Activated CD4-positive, alpha-beta T cell treated with anti-CD3 and anti-CD28 coated beads for 4 hours (primary cell): ENCODE measurements around the gene SH2B3.
A peak's percentile ranks its signal among the peaks of the same experiment; 100 is the strongest.

Experiments
- DNase-seq, 2 donors: peaks; one replicate each; pipeline ENCODE4 v3.0.0-alpha.2; 2020

The SH2B3 gene

DNA sequence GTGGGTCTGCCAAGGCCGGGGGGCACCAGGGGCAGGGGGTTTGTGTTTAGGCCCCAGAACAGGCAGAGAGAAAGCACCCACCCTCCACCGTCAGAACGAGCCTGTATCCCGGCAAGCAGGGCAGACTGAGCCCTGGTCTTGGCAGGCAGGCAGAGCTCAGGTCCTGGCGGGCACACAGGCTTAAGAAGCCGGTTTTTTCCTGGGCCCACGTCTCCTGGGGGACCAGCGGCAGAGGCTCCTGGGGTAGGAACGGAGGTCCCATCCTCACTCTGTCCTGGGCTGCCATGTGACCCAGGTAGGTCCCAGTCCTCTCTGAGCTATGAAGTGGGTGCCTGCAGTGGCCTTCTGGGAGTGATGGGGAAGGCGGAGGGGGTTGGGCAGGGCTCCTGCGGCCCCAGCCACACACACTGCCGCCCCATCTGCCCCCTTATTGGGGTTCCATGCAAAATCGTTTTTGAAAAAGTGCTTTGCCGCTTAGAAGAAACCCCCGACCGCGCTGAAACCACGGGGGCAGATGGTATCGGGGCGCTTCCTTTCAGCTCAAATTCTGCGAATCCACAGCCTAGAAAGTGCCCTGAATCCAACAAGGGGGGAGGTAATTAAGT is 24.2 kb downstream of the SH2B3 start:
- DNase-seq: peak; percentile 63 to 64

DNA sequence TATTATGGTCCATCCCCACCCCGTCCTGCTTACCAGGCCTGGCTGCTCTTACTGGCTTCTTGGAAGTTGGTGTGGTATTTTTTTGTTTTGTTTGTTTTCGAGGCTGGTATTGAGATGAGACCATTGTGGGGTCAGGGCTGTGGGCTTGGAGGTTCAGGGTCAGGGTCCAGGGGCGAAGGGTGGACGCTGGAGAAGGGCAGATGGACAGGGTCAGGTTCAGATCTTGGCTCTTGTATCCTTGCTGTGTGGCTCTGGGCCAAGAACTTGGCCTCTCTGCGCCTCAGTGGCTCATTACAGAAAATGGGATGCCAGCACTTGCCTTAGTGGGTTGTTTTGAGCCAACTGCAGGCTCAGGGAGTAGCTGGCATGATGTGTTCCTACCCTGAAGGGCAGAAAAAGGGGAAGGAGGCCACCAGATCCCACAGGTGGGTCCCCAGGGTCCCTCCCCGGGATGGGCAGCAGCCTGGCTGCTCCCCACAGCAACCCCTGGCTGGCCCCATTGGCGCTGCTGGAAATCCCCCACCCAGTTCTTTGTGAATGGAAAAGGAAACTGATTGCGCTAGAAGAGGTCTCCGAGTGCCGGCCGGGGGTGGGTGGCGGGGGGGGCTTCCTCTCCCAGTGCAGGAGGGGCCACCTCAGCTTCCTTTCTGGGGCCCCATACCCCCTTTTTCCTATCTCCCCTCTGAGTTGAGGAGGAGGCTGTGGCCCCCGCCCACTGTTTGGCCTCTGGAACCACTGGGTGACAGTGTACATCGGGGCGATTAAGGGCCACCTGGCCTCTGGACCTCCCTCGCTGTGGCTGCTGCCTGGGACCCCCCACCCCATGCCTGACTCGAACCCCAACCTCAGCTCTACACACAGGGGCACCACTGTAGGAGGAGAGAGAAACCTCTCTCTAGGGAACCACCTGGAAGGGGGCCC is 25.0 kb downstream of the SH2B3 start:
- DNase-seq: peak; percentile 69 to 75

DNA sequence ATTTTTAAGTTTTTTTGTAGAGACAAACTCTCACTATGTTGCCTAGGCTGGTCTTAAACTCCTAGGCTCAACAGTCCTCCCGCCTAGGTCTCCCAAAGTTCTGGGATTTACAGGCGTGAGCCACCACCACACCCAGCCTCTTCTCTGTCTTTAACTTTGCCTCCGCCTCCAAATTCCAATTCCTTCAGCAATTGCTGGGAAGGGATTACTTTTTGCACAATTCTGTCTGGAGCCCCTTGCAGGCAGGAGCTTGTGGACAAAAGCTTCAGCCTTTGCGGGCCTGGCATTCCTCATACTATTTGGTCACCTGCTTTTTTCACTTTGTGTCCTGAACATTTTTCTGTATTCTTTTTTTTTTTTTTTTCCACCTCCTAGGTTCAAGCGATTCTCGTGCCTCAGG is 26.0 kb downstream of the SH2B3 start:
- DNase-seq: no peak

DNA sequence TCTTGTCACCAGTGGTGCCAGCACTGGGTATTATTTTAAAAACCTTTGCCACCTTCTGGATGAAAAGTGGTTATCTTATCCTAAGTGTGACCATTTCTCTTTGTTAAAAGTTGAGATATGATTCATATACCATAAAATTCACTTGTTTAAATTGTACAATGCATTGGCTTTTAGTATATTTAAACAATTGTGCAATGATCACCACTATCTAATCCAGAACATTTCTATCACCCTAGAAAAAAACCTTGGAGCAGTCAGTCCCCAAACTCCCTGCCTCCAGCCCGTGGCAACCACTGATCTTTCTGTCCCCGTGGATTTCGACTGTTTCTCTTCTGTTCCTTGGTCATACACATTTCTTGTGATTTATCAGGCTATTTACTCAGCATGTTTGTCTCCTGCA is 28.3 kb downstream of the SH2B3 start:
- DNase-seq: no peak

DNA sequence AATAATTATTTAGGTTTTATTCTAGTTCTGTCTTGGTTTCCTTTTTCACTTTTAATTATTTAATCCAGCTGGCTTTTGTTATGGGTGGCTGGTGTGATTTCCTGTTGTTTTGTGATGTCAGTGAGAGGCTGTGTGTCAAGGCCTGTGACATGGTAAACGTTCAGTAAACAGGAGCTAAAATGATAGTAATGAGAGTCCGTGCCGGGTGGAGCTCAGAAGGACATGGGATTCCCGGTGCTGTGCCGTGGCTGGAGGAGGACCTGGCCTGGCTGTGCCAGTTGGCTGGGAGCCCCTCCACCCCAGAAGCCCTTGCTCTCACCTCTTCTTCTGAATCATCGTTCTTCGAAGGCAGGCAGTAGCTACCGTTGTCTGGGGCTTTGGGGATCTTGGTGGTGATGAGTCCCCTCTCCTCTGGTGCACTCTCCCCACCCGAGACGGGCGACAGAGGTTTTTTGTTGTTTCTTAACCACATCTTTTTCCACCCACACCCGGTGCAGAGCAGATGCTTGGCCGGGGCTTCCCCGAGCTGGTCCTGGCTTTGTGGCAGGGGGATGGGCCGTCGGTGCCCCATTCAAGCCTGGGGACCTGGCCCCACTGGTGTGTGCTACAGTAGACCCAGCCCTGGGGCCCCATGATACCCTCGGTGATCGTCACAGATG is 29.1 kb downstream of the SH2B3 start:
- DNase-seq: peak; percentile 87 to 88

DNA sequence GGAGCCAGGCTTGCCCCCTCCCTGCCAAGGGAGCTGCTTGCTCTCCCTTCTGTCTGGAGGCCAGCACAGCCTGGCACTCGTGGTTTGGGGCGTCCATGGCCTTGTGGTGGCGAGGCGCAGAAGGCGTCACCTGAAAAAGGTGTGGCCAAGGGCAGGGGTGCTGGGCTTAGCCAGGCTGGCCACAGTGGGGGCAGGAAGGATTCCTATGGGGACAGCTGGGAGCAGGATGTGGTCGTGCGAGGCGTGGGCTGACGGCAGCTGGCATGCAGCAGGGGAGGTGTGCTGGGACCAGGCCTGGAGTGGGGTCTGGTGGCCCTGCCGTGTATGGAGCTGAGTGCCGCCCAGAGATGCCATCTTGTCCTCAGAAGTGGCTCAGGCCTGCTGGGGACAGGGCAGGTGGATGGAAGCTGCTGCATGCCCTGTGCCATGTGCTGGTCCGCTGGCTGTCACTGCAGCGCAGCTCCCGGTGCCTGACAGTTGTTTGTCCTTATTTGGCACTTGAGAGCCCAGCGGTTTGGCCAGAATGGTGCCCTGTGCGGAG is 30.0 kb downstream of the SH2B3 start:
- no peak for DNase-seq

DNA sequence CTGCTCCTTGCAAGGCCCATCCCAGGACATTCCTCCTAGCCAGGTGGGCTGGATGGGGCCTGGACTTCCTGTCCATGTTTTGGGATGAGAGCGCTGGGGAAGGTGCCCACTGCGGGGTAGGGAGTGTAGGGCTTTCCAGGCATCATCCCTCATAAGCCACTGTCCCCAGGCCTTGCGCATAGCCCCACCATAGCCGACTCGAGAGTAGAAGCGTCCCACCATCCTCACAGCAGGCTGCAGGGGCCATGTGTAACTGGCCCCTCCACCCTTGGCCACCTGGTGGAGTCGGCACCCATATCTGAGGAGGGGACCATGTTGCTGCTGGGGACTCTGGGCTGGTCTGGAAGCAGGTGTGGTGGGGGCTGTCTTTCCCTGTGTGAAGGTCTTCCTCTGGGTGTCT is 30.5 kb downstream of the SH2B3 start:
- no peak for DNase-seq

DNA sequence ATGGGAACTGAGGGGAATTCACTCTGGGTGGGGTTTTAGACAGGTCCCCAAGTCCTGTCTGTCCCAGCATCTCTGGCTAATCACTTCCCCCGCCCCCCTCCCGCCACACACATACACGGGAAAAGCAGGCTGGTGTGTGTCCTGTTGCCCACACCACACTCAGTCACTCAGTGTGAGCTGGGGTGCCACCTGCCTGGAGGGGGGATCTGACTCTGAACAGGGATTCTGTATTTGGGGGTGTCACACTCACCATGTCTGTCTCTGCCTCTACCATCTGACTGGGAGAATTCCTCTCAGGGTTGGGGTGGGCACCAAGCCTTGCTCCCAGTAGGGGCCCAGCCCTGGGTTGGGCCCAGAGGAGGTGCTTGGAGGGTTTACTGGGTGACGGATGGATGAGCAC is 31.1 kb downstream of the SH2B3 start:
- DNase-seq: no peak

DNA sequence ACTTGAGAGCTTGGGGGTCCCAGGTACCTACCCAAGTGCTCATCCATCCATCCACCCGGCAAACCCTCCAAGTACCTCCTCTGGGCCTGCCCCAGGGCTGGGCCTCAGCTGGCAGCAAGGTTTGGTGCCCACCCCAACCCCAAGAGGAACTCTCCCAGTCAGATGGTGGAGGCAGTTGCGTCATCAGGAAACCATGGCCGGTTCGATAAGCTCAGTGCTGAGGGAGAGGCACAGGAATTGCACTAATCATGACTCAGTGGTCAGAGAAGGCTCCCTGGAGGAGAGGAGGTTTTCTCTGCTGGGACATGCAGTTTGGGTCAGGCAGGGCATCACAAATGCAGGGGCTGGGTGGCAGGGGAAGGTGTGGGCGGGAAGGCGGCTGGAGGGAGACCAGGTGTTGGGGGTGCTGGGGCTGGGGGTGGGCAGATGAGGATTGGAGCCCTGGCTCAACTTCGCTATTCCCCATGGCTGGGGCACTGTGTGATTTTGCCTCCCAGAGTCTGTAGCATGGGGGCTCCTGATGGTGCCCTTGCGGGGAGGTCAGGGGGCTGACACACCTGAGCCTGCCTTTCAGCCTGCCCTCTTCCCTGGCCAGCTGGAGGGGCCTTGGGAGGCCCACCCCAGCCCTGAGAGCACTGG is 32.2 kb downstream of the SH2B3 start:
- DNase-seq: no peak

DNA sequence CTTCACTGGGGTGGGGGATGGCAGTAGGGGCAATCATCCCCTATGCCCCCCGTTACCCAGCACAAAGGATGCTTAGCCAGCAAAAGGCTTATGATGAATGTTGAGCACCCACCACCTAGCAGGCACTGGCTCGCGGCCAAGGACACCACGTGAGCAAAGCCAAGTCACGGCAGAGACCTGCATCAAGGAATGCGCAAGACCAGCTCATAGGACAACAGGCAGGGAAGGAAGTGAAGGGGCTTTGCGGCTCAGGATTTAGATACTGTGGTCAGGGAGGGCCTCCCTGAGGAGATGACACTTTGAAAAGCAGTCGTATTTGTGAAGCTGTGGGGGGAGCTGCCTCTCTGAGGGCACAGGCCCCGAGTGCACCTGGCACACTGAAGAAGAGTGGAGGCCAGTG is 32.8 kb downstream of the SH2B3 start:
- DNase-seq: peak; percentile 46 to 52

DNA sequence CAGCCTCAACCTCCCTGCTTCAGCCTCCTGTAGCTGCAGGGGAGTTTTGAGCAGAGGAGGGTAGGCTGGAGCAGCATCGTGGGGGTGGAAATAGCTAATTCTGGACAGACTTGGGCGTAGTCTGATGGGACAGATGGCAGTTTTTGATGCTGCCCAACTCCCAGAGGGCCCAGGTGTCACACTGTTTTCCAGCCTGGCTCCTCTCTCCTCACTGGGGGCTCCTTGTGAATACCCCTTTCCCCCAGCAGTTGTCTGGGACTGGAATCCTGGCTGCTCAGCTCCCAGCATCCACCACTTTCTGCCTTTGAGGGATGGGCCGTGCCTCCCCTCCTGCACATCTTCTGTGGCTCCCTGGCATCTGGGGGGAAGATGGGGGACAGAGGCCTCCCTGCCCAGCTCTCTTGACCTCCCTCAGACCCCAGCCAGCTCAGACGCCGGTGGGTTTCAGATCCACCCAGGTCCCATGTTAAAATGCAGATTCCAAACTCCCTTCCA is 34.0 kb downstream of the SH2B3 start:
- no peak for DNase-seq

DNA sequence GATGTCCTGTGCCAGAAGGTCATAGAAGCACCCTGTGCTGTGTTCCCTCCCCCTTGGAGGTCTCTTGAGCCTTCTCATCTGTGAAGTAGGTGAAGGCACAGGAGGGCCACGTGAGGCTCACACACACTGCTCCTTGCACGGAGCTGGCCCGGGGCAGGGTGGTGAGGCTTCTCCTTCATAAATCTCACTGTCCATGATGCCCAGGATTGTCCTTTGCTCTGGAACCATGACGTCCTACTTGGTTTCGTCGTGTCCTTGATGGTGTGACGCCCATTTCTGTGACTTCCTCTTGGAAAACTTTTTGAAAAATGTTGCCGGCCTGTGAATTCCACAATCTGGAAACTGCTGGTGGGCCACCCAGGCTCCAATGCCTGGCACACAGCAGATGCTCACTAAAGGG is 34.4 kb downstream of the SH2B3 start:
- DNase-seq: no peak

DNA sequence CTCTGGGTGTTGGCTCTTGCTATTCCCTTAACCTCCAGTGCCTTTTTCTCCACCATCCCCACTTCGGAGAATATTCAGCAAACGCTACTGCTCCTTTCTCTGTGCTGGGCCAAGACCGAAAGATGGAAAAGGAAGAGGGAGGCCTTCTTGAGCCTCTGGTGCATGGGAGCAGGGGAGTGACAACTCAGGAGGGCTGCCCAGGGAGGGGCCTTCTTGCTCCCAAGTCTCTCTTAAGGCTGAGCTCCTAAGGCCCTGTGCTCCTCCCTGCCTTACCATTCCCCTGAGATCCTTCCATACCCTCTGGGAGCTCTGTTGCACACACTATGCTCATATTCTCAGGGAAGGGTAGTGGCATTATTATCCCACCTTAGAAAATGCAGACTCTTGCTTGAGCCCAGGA is 34.9 kb downstream of the SH2B3 start:
- DNase-seq: no peak

DNA sequence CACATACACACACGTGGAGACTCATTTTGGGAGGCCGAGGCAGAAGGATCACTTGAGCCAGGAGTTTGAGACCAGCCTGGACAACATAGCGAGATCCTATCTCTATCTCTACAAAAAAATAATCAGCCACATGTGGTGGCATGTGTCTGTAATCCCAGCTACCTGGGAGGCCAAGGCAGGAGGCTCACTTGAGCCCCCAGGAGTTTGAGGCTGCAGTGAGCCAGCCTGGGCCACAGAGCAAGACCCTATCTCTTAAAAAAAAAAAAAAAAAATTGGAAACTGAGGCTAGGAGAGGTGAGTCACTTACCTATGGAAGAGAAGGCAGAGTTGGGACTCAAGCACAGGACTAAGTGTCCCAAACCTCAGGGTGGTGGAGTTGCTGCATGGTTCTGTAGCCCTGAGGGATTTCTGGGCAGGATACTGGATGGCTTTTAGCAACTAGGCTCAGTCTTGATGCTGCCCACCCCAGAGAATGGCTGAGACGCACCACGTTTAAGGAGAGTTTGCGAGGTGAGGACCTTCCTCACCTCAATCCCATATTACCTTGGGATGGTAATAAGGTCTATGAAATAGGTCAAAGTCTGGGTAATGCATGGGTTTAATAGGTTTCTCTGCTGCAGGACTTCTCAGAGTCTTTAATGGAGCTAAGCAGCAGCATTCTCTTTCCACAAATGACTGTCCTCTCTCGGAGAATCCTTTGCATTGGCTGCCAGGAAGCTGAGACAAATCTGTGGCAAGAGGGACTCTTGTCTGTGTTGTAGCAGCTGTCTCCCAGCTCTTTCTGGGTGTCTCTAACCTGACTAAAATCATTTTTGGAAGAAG is 35.6 kb downstream of the SH2B3 start:
- DNase-seq: no peak

DNA sequence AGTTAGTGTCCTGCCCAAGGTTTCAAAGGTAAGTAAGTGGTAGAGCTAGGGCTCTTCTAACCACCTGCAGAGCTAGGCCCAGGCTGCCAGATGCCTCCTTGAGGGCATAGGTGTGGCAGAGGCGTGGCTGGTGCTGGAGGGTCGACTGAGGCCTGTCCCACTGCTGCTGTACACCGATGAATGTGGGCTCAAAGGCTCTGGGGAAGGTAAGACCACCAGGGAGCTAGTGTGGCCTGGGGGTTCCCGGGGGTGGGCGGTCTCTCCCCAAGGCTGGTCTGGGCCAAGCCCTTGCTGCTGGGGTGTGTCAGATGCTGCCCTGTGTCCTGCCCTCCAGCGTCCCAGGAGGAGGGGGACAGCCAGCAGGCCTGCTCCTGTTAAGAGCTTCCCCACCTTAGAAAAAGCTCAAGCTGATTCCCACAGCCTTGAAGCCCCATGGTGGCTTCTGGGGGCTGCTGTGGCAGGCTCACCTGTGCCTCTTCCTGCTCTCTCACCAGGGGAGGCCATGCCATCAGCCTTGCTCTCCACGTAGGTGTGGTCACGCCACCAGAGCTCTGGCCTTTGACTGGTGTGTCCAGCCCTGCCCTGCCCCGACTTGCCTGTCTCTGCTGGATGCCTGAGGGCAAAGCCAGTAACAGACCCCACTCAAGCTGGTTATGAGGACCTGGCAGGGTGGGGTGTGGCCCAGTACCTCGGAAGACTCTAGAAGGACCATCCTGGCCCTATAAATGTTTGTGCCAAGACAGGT is 36.8 kb downstream of the SH2B3 start:
- no peak for DNase-seq

DNA sequence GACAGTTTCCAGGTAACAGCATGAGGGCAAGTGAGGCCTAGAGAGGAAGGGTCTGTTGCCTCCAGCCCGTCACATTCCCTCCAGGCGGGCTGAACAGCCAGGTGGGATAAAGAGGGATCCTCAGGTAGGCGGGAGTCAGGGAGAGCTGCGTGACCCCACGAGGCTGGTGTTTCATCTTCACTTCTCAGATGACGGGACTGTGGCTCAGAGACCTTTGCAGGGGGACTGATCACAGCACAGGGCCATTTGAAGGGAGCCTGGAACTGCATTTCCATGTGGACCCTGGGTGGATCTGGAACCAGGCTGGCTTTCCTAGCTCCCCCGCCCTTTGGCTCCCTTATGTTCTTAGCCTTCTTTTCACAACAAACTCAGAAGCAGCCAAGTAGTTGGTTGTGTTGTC is 37.4 kb downstream of the SH2B3 start:
- DNase-seq: no peak

DNA sequence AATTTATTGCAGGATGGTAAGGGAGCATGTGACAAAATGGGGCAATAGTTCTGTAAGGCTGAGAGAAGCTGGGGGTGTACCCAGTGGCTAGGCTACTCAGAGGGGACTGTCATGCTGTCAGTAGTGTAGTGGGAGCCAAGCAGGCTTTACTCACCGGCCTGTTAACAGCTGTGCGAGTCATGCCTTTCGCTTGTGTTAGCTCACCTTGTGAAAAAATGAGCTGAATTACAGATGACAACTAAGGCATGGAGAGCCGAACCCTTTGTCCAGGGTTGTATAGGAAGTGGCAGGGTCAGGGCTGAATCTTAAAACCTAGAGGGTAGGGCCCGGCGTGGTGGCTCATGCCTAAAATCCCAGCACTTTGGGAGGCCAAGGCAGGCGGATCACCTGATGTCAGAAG is 37.9 kb downstream of the SH2B3 start:
- DNase-seq: peak; percentile 36 to 43

DNA sequence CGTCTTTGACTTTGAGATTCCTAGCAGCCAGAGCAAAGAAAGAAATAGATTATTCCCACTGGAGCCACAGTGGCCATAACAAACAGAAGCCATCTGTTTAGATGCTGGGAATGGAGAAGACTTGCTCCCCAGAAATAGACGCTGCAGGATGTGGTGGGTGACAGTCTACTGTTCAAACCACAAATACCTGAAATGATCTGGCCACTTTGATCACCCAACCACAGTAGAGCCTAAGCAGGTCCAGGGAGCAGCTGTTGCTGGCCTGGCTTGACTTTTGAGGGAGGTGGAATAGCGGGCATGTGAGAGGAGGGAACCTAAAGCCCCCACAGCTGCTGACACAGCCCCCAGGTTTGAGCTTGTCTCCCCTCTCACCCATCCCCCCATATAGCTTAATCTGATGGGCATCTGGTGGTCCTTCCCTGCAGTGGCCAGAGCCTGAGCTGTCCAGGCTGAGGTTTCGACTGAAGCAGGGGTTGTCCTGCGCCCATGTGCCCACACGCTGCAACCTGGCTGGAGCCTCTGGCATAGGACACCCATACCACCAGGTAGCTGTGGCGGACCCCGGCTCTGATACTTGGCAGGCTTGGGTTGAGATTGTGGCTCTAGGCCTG is 38.7 kb downstream of the SH2B3 start:
- DNase-seq: no peak

DNA sequence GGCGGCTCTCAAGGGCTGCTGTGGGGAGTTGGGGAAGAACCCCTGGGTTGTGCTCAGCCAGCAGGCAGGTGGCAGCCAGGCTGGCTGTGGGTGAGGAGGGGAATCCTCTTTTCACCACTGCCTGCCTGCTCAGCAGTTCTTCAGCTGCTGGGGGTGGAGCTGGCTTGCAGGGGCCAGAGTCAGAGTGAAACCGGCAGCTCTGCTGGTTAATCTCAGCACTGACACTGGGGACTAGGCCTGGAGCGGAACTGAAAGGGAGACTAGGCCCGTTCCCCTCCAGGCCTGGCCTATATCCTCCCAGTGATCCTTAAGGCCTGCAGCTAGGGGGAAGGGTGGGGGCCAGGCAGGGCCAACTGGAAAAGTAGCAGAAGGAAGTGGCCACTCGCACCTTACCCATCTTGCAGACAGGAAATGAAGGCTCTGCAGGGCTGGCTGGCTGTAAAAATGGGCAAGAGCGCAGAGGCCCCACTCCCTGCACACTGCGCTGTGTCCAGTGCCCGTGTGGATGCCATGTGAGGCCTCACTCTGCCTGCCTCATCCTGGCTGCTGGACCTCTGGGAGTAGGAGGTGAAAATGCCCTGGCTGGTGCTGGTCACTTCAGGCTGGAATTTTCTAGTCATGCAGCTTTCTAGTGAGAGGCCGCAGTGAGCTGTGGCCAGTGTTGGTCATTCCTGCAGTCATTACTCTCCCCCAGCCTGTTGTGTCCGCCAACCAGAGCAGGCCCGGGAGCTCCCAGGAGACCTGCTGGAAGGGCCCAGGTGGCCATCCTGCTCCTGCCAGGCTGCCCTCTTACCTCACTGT is 39.4 kb downstream of the SH2B3 start:
- peak; percentile 67 to 77 for DNase-seq
